Measurements from ENCODE around the gene CLCF1.
A peak's percentile ranks its signal among the peaks of the same experiment; 100 is the strongest.
"Not testable (repeated sequence)": the region's sequence is repeated elsewhere in the genome, so short reads cannot be mapped to it uniquely, and the experiment has no call there.

Gene CLCF1

DNA sequence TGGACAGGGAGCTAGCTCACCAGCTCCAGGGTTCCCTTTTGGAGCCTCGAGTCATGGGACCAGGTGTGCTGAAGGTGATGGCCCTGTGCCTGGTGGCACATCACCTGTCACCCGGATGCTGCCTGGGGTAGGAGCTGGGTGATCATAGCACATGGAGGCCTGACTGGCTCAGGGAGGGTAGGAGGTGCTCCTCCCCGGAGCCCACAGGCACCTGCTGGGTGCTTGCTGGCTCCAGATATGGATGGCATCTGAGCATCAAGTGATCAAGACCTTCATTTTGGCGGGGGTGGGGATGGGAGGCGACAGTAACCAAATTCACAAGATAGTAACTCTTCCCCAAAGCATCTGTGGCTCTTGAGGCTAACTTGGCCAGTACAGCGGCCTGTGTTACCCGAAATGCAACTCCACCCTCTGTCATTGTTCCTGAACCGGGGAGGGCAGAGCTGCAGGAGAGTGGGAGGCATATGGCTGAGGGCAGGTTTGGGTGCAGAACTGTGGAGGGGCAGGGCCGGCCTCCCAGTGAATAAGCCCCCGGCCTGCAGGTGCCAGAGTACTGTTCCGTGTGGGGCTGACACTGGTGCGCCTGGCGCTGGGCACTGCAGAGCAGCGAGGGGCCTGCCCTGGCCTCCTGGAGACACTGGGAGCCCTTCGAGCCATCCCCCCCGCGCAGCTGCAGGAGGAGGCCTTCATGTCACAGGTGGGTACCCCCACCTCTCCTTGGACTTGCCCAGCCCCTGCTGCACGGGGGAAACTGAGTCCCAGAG lies 35.2 kb upstream of the CLCF1 start:
- no peak for DNase-seq

DNA sequence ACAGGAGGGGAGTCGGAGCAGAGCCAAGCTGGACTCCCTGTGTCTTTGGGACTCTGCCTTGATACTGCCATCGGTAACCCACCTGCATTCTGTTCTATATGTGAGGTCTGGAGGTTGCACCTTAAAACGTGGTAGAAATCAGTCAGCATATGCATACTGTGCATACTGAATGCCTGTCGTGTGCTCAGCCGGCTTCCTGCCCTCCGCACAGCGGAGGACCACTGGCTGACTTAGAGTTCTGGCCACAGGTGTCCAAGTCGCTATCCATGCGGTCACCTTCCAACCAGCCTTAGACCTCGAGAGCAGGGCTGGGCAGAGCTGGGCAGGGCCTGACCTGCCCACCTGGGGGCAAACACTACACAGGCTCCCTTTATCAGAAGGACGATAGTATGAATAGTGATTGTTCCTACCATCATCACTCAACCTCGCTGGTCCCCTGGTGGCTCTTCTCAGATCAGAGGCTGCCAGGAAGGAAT lies 34.3 kb upstream of the CLCF1 start:
- DNase-seq, result no peak

DNA sequence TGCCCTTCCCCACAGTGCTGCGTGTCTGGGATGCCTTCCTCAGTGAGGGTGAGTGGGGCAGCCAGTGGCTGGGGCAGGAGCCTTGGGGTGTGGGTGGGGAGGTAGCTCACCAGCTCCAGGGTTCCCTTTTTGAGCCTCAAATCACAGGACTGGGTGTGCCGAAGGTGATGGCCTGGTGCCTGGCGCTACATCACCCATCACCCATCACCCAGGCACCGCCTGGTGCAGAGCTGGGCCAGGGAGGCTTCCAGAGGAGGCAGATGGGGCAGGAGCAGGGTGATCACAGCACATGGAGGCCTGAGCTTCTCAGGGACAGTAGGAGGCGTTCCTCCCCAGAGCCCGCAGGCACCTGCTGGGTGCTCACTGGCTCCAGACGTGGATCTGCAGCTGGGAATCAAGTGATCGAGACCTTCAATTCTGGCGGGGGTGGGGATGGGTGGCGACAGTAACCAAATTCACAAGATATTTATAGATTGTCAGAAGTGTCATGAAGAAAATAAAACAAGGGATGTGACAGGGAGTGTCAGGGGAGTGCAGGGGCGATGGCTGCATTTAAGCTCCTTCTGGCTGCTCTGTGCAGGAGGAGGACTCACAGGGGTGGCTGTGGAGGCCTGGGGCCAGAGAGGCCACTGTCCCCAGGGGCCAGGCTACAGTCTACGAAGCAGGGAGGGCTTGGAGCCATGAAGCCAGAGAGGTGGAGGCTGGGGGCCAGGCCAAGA lies 33.7 kb upstream of the CLCF1 start:
- DNase-seq, result peak; percentile 17

DNA sequence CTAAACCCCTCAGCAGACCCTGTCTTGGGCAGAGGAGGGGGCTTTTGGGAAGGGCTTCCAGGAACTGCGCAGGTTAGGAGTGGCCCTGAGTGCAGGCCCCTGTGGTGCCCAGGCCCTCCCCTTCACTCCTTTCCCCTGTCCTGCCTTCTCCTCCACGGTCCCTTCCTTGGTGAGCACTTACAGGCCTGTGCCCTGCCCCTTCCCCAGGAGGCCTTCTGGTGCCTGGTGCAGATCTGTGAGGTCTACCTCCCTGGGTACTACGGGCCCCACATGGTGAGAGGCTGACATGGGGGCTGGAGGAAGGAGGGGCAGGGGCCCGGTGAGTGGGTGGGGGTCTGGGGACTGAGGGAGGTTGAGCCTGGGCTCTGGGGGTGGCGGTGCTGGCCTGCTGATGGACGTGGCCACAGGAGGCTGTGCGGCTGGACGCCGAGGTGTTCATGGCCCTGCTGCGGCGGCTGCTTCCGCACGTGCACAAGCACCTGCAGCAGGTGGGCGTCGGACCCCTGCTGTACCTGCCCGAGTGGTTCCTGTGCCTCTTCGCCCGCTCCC lies 33.1 kb upstream of the CLCF1 start:
- no peak for DNase-seq

DNA sequence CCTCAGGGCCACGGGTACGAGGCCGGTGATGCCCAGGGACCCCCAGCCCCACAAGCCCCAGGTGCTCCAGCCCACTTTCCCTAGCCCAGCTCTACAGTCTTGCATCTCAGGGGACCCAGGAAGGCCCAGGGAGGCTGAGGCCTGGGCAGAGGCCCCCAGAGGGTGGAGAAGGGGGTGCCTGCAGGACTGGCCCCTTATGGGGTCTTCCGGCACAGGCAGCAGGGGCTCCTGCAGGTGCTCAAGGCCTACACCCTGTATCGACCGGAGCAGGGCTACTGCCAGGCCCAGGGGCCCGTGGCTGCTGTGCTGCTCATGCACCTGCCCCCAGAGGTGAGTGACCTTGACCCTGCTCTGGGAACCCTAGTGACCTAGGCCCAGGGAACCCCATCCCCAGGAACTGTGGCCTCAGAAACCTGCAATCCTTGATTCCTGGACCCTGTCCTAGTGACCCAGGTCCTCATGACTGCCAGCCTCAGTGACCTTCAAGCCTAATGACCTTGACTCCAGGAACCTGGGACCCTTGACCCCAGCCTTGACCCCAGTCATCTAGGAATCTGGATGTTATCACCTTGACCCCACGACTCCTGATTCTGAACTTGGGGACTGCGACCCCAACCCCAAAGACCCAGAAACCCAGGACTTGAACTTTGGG lies 32.4 kb upstream of the CLCF1 start:
- no peak for DNase-seq

DNA sequence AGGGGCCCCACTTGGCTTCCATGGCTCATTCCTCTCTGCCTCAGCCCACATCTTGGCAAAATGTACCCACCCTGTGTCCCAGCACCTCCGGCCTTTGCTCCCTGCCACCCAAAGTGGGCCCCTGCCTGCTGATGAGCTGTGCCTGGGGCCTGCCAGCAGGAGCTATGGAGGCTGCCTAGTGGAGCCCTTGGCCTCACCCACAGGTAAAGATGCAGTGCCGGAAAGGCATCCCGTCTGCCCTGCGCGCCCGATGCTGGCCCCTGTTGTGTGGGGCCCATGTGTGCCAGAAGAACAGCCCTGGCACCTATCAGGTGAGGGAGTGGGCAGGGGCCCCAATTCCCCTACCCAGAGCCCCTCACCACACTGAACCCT lies 31.8 kb upstream of the CLCF1 start:
- DNase-seq, result no peak

DNA sequence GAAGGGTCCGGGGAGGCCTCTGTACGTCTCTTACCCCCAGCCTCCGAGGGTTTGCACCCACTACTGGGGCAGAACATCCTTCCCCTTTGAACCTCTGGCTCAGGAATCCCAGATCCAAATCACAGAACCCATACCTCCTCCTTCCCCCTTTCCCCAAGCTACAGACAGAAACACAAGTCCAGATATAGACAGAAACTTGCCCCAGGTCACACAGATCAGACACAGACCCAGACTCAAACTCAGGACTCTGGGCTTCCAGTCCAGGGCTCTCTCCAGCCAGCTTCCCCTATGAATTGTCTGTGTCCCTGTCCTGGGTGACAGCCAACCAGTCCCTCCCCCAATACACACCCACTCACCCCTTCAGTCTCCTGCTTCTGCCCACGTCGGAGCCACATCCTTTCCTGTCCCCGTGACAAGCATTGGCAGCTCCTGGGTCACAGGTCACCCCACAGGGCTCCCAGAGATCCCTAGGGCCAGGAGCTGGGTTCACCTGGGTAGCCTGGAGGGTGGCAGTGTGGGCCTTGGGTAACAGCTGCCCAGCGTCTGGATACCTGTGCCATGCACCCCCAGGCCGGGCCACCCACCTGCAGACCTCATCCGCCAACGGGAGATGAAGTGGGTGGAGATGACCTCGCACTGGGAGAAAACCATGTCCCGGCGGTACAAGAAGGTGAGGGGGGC lies 31.3 kb upstream of the CLCF1 start:
- DNase-seq, result no peak

DNA sequence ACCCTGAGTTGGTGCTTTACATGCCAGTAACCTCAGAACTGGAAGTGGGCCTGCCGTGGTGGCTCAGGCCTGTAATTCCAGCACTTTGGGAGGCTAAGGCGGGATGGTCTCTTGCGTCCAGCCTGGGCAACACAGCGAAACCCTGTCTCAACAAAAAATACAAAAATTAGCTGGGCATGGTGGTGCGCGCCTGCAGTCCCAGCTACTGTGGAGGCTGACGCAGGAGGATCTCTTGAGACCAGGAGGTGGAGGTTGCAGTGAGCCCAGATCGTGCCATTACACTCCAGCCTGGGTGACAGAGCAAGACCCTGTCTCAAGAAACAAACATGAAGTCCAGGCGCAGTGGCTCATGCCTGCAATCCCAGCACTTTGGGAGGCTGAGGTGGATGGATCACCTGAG lies 29.7 kb upstream of the CLCF1 start:
- DNase-seq, result not testable (repeated sequence)

DNA sequence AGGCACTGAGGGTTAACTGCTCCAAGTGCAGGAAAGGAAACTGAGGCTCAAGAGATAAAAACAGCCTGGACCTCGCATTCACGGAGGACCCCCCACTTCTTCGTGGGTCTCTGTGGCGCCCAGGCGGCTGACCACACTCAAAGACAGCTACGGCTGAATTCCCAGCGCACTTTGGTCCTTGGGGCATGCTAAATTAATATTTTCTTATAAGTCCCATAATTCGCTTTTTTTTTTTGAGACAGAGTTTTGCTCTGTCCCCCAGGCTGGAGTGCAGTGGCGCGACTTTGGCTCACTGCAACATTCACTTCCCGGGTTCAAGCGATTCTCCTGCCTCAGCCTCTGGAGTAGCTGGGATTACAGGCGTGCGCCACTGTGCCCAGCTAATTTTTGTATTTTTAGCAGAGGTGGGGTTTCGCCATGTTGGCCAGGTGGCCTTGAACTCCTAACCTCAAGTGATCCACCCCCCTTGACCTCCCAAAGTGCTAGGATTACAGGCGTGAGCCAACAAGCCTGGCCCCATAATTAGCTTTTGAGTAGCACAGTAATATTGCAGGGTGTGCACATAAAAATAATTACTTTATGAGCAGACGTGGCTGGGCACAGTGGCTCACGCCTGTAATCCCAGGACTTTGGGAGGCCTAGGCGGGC lies 28.9 kb upstream of the CLCF1 start:
- not testable (repeated sequence) for DNase-seq

DNA sequence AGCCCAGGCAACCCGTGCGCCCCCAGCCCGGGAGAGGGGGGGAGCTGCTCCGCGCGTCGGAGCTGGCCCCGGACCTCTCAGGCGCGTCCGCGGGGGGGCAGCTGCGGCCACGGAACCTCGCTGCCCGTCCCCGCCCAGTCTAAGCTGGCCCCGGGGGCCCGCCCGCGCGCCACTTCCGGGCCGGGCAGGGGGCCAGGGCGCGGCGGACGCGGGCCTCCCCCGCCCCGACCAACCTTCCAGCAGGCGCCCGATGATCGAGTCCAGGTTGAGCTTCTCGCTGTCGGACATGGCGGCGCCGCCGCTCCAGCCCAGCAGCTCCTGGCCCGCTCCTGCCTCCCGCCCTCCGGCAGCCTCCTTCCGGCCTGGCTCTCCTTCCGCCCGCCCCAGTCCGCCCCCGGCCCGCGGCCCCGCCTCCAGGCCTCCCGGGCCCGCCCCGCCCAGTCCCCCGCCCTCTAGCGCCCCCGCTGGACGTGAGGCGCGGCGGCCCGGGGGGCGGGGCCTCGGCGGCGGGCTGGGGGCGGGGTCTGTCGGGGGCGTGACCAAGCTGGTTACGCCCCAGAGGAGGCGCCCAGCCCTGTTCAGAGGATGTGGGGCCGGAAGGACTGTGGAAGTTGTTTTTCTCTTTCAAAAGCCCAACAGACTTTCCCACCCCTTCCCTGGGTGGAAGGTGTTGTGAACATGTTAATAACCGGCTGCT lies 28.2 kb upstream of the CLCF1 start, which contains the start of gene PPP1CA:
TSS of gene PPP1CA (minus strand) at position 364 of the 697 bp plus-strand sequence. CDS start at position 288, 76 bp downstream.
- peak; percentile 95 for DNase-seq

DNA sequence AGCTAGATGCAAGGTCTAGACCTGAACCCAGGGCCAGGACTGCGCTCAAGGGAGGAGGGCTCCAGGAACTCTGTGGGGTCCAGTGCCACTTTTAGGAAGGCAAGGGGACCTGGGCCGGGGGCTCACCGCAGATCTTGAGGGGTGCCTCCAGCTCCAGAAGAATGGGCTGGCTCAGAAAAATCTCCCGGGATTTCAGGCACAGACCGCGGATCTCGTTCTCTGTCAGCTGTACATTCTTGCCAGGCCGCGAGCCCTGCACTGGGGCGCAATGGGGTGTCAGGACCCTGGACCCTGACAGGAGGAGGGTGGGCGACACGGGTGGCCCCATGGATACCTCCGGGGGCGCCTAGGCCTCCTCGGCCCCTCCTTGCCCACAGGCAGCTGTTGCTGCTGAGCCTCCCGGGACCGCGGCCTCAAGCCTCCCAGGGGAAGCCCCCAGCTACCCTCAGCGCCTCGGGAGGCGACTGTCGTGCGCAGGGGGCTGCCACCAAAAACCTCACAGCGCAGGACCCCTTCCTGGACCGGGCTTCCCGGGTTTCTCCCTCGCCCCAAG lies 27.6 kb upstream of the CLCF1 start:
- DNase-seq, result no peak

DNA sequence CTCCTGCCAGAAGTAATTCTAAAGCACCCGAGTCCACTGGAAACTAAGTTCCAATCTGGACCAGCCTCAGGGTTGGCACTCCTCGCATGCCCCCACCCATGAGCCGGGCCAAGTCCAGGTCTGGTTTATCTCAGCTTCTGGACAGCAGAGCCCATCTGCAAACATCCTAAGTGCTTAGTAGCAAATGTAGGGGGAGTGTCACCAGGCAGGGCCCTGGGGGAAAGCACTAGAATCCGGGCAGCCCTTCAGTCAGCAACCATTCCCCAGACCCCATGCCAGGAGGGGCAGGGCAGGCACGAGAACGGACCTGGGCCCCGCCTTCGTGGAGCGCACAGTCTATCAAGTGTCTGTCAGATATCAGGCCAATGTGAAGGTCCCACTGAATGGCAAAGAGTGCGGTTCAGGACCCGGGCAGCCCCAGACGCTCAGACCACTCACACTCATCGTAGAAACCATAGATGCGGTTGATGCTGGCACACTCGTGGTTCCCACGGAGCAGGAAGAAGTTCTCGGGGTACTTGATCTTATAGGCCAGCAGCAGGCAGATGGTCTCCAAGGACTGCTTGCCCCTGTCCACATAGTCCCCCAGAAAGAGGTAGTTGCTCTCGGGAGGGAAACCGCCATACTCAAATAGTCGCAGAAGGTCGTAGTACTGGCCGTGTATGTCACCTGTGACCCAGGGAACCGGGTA lies 27.0 kb upstream of the CLCF1 start:
- DNase-seq, result no peak

DNA sequence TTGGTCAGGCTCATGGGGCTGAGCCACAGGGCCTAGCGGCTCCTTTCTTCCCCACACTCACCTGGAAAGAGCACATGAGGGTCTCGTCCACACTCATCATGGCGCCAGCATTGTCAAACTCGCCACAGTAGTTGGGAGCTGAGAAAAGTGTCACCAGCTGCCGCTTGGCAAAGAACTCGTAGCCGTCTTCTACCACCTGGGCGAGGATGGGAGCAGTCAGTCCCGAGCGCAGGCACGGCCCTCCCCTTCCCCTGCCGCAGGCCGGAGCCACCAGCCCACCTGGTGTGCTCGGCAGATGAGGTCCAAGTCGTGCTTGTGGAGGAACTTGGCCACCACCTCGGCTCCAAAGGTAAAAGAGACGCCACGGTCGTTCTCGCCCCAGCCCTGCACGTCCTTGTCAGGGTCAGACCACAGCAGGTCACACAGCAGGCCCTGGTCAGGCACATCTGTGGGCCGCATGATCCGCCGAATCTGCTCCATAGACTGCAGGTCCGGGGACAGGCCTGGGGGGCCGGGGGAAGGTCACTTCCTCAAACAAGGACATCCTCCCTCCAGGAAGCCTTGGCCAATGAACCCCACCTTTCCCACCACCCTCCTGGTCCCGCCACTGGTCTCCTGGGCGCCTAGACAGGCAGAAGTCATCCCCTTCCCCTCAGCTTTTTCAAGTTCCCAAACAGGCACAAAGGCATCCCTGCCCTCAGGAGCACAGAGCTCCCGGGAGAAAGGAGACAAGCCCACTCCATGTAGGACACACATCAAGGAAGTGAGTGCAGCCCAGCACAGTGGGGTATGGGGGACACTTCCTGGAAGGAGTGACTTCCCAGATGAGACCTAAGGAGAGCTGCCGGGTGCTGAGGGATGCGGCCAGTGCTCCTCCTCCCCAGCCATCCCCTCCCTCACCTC lies 25.5 kb upstream of the CLCF1 start:
- DNase-seq, result no peak

DNA sequence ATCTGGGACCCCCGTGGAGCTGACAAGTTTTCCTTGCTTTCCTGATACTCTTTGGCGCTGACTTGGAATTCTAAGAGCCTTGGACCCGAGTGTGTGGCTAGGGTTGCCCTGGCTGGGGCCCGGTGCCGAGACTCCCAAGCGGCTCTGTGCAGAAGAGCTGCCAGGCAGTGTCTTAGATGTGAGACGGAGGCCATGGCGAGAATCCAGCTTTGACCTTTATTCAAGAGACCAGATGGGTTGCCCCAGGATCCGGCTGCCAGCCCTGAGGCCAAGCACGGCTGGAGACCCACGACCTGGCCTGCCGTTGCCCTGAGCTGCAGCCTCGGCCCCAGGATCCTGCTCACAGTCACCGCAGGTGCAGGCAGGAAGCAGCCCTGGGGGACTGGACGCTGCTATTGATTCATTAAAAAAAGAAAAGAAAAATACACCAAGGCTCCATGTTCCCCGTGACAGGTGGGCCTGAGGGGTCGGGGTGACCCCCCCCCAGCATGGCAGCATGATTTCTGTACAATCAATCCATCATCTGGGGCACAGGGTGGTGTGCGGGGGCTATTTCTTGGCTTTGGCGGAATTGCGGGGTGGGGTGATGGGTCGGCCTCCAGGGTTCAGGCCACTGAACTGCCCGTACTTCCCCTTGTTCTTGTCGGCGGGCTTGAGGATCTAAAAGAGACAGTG lies 24.7 kb upstream of the CLCF1 start:
- DNase-seq, result no peak

DNA sequence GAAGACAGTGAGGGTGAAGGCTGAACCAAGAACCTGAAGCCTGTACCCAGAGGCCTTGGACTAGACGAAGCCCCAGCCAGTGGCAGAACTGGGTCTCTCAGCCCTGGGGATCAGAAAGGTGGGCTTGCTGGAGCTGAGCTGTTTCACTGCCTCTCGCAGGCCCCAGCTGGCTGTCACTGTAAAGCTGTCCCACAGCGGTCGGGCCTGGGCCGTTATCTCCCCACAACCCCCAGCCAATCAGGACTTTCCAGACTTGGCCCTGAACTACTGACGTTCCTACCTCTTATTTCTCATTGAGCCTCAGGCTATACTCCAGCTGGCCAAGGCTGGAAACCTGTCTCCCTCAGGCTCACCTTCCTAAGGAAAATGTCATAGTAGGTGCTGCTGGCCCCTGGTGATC lies 24.1 kb upstream of the CLCF1 start:
- DNase-seq, result no peak

DNA sequence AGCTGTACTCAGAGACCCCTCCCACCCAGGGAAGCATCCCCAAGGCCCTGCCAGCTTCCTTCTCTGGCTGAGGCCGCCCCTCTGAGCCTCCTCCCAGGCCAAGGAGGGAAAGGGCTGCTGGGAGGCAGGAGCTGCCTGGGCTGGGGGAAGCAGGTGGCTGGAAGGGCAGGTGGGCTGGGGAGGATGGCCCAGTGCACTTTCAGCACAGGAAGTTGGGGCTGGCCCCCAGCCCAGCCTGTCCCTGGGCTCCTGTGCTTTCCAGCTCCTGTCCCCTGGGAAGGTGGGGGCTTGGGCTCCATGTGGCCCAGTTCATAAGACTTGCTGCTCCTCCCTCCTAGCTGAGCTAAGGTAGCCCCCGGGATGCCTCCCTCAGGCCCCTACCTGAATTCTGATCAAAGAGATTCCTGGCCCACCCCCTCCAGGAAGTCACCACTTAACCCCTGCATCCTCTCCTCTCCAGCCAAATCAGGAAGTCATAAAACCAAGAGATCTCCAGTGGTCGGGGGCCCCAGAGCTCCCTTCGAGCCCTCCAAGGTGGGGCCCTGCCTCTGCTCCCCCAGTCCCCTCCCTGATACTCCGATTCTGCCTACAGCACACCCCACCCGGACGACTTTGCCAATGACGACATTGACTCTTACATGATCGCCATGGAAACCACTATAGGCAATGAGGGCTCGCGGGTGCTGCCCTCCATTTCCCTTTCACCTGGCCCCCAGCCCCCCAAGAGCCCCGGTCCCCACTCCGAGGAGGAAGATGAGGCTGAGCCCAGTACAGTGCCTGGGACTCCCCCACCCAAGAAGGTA lies 23.4 kb upstream of the CLCF1 start:
- DNase-seq, result no peak

DNA sequence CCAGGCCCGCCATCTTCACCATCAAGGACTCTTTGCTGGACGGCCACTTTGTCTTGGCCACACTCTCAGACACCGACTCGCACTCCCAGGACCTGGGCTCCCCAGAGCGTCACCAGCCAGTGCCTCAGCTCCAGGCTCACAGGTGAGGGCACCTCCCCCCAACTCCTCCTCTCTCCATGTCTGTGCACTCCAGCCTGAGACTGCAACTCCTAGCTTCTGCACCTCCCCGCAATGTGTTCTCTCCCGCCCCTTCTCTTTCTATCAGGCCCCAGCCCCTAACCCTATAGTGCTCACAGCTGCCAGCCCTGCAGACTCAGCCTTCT lies 22.8 kb upstream of the CLCF1 start:
- no peak for DNase-seq

DNA sequence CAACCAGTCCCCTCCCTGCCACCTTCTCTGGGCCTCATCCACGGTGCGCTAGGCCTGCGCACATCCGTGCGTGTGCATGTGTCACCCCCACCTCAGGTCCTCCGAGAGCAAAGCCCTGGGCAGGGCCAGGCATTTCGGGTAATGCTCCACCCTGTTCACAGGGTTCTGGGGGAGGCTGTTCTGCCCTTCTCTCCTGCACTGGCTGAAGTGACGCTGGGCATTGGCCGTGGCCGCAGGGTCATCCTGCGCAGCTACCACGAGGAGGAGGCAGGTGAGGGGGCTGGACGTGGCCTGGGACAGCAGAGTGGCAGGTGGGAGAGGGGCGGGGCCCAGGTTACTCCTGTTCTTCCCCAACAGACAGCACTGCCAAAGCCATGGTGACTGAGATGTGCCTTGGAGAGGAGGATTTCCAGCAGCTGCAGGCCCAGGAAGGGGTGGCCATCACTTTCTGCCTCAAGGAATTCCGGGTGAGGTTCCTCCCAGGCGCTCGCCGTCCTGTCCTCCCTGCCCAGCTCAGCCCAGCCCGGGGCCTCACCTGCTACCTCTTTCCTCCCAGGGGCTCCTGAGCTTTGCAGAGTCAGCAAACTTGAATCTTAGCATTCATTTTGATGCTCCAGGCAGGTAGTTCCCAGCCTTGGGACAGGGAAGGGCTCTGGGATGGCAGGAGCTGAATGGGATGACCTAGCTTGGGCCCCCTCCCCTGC lies 22.3 kb upstream of the CLCF1 start:
- DNase-seq, result no peak

Data from NCI-H146 (cell line).